ENCODE data around the gene IRAK1. TPM values are rescaled to one million over a fixed set of nuclear protein-coding genes. Genes with fewer than 3 reads are reported as not detected.

IRAK1 gene
- total and polyA plus RNA-seq, 10 of the 15 experiments (the other 5 are each of a cell fraction or from before 2014, with no cell fraction given): 4.2 to 136 (median 39.5) TPM

GRCh38 chrX:154043003-154043763 is 23.5 kb upstream of the IRAK1 start:
- DNase-seq (ENCODE audit: low read depth, low spot score) (no peak), ATAC-seq (no peak), FAIRE-seq (no peak)
- intact Hi-C loops (cut with micrococcal nuclease; ENCODE audit: unreplicated experiment): no loop called here
- H3K36me3 ChIP-seq (ENCODE audit: control insufficient read depth in 2 of 2, insufficient read depth in 2 of 2, low read length in 1 of 2): peaks cover 0 to 2% of the 10 kb centered on the region in 2 experiments; a peak in 1 of 4 replicates
- WGBS (ENCODE audit: insufficient coverage, insufficient replicate concordance, low lambda C conversion rate, missing lambda C conversion rate): 46% methylated on average over 5 of the region's 5 CpGs
- no peaks in the 10 kb centered on the region for H3K27me3 ChIP-seq (replicated peaks in 1 of 2; ENCODE audit: control insufficient read depth in 2 of 2, insufficient read depth in 2 of 2, low read length in 1 of 2)
- ChIA-PET CTCF (interaction anchor here (1.7 to 2.0 kb wide), 2 partner anchors 9 to 120 kb away, joined by 5 read pairs; no protein-coding TSS in a partner anchor), POLR2A (interaction anchor here (1.1 kb wide), 1 partner anchor 25 kb away, joined by 3 read pairs; no protein-coding TSS in a partner anchor), SMC1A (ENCODE audit: uncharacterized antibody, unreplicated experiment) (no interaction called here), RAD21 (ENCODE audit: unreplicated experiment) (no interaction called here)
- H3K4me2 ChIP-seq (ENCODE audit: control insufficient read depth, insufficient read depth): no peak overlapping the region
- H3K27ac ChIP-seq (ENCODE audit: control insufficient read depth, insufficient read depth): no peak overlapping the region
- H3K9ac ChIP-seq (ENCODE audit: control insufficient read depth, insufficient read depth, low read length): no peak overlapping the region
- H3K4me3 ChIP-seq: no peak overlapping the region
- in situ Hi-C loops (cut with MboI): no loop called here
- no TSS peak for BruUV-seq (replicated peaks)
- H2AFZ ChIP-seq (ENCODE audit: control insufficient read depth, low read depth, low read length): no peak overlapping the region
- no peaks in the 10 kb centered on the region for H3K9me3 ChIP-seq (replicated peaks; ENCODE audit: control insufficient read depth, insufficient read depth, low read length)
- H4K20me1 ChIP-seq (ENCODE audit: control insufficient read depth, insufficient read depth): no peaks in the 10 kb centered on the region
- H3K79me2 ChIP-seq (ENCODE audit: control insufficient read depth, insufficient read depth, low read length): no peaks in the 10 kb centered on the region
- H3K4me1 ChIP-seq (ENCODE audit: control insufficient read depth, insufficient read depth, low read length): no peaks in the 10 kb centered on the region
- TF ChIP-seq TCF7 (IDR thresholded peaks at IDR 0.05; ENCODE audit: borderline replicate concordance) (no peak), POLR2AphosphoS5 (IDR thresholded peaks at IDR 0.05; ENCODE audit: low read length) (no peak), ZBTB11 (CRISPR knock-in tag; IDR thresholded peaks at IDR 0.05) (no peak), EZH2 (IDR thresholded peaks at IDR 0.05; ENCODE audit: borderline replicate concordance, control insufficient read depth, low read depth, low read length) (no peak), BHLHE40 (IDR thresholded peaks at IDR 0.05; ENCODE audit: borderline replicate concordance in 1 of 2, low read depth in 2 of 2, low read length in 1 of 2) (no peak), ATF7 (IDR thresholded peaks at IDR 0.05; ENCODE audit: low read depth) (no peak), BCL3 (IDR thresholded peaks at IDR 0.05; ENCODE audit: borderline replicate concordance, insufficient read depth, low read depth, low read length, poor library complexity, severe bottlenecking) (no peak), ZBTB4 (CRISPR knock-in tag; IDR thresholded peaks at IDR 0.05) (no peak), IRF3 (IDR thresholded peaks at IDR 0.05) (no peak), FOXK2 (IDR thresholded peaks at IDR 0.05) (no peak), ATF2 (IDR thresholded peaks at IDR 0.05; ENCODE audit: low read length) (no peak)
